Fibroblast of mammary gland (primary cell): ENCODE results near the gene NONO.
"Not testable (repeated sequence)": the region's sequence is repeated elsewhere in the genome, so short reads cannot be mapped to it uniquely, and the experiment has no call there.

Experiments used
- DNase-seq: peaks from one replicate; pipeline ENCODE4 v3.0.0-alpha.2; 2010; ENCODE audit warnings: low read depth
- H3K4me3 ChIP-seq: 2 replicates; pipeline ENCODE4 v1.5.1; 2011; ENCODE audit warnings: low read depth, mild to moderate bottlenecking, low read length, moderate library complexity; ENCODE audit not compliant: control insufficient read depth
- TF ChIP-seq, protein P1 (sequence below): conservative IDR thresholded peaks from 2 replicates; pipeline ENCODE4 v1.5.1; 2011; ENCODE audit warnings: low read depth, low read length, inconsistent platforms; ENCODE audit not compliant: control insufficient read depth, insufficient read depth

Gene NONO

GRCh38 chrX:71302461-71303213, 19.2 kb downstream of the NONO start:
- H3K4me3 ChIP-seq = no peak overlapping the region
- DNase-seq = no peak
- TF ChIP-seq, protein P1, sequence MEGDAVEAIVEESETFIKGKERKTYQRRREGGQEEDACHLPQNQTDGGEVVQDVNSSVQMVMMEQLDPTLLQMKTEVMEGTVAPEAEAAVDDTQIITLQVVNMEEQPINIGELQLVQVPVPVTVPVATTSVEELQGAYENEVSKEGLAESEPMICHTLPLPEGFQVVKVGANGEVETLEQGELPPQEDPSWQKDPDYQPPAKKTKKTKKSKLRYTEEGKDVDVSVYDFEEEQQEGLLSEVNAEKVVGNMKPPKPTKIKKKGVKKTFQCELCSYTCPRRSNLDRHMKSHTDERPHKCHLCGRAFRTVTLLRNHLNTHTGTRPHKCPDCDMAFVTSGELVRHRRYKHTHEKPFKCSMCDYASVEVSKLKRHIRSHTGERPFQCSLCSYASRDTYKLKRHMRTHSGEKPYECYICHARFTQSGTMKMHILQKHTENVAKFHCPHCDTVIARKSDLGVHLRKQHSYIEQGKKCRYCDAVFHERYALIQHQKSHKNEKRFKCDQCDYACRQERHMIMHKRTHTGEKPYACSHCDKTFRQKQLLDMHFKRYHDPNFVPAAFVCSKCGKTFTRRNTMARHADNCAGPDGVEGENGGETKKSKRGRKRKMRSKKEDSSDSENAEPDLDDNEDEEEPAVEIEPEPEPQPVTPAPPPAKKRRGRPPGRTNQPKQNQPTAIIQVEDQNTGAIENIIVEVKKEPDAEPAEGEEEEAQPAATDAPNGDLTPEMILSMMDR = no peak

GRCh38 chrX:71304561-71304960, 21.1 kb downstream of the NONO start:
- no peak for DNase-seq
- TF ChIP-seq, protein P1 = no peak
- no peak overlapping the region for H3K4me3 ChIP-seq

- no peak overlapping the region for H3K4me3 ChIP-seq
- DNase-seq = peak; percentile 83
- TF ChIP-seq, protein P1 = no peak
These were observed 32.5 kb downstream of the NONO start for GRCh38 chrX:71315917-71316316.

- DNase-seq, H3K4me3 ChIP-seq: not testable (repeated sequence)
These were observed 33.5 kb downstream of the NONO start for GRCh38 chrX:71316959-71317358.

DNA sequence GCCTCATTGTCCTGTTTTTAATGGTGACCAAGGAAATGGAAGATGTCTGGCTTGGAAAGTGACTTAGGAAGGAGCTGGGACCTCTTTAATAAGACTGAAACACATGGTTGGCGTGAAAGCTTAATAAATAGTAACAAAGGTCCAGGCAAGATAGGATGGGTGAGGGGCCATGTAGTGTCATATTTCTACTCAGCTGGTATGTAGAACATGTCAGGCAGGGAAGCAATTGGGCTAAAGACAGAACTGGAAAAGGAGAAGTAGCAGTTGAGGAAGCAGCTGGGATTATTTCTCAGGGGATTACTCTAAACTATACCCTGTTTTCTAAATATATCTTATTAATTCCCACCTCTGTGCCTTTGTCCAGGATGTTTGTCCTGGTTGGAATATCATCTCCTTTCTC, 36.7 kb downstream of the NONO start:
- no peak for DNase-seq
- TF ChIP-seq, protein P1 = no peak
- no peak overlapping the region for H3K4me3 ChIP-seq

DNA sequence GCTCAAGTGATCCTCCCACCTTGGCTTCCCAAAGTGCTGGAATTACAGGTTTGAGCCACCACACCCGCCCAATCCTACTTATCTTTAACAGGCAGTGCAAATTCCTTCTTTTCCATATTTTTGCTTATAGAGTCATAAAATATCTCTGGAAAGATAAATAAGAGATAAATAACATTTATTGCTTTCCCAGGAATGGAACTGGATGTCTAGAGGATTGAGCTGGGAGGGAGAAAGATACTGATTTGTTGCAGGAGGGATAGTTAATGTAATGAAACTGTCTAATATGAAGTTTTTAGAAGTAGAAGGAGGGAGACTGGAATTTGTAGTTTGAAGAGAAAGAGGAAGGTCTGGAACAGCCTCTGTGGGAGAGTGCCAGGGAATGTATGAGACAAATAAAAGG, 38.3 kb downstream of the NONO start:
- no peak for DNase-seq
- no peak overlapping the region for H3K4me3 ChIP-seq
- TF ChIP-seq, protein P1 = no peak

- H3K4me3 ChIP-seq, DNase-seq: not testable (repeated sequence)
These were observed 41.0 kb downstream of the NONO start for GRCh38 chrX:71324452-71324851.

DNA sequence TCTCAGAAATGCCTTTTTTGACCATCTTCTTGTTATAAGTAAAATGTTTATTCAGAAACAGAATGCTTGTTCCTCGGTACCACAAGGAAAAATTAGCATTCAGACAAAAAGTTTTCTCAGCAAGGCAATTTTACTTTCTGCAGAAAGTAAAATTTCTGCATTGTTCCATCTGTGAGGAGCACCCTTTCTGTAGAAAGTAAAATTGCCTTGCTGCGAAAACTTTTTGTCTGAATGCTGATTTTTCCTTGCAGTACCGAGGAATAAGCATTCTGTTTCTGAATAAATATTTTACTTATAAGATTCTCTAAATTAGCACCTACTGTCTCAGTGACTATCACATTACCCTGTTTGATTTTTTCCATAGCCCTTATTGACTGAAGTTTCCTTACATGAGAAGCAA, 43.0 kb downstream of the NONO start:
- TF ChIP-seq, protein P1 = no peak
- DNase-seq = no peak
- H3K4me3 ChIP-seq = no peak overlapping the region

- DNase-seq, H3K4me3 ChIP-seq: not testable (repeated sequence)
These were observed 65.8 kb downstream of the NONO start for GRCh38 chrX:71349151-71349665.

DNA sequence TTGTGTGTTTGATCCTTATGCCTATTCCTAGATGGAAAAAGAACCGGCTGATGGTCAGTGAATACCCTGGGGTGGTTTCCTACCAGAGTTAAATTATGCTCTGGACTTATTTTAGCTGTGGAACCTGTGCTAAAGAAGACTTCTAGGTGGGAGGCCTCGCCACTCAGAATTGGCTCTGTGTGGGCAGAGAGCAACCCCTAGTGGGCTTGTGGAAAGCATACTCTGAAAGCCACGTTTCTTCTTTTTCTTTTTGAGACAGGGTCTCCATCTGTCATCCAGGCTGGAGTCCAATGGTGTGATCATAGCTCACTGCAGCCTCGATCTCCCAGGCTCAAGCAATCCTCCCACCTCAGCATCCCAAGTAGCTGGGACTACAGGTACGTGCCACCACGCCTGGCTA, 66.4 kb downstream of the NONO start:
- DNase-seq, H3K4me3 ChIP-seq: not testable (repeated sequence)
